HCT116 (cell line): Measurements from ENCODE around the gene QRICH1.

ENCODE experiments used
- ATF3 ChIP-seq: IDR thresholded peaks from 2 replicates; pipeline ENCODE4 v1.6.1; 2012
- CEBPB ChIP-seq: IDR thresholded peaks from 2 replicates; pipeline ENCODE4 v1.6.1; 2012; ENCODE audit warnings: low read depth
- CTCF ChIP-seq, 3 experiments: fragments of 200-600 bp in 1 of 3; sonication (generic) in 1 of 3; IDR thresholded peaks in 2 of 3; conservative IDR thresholded peaks in 1 of 3; 2 replicates each; pipeline ENCODE4 v1.5.1; 2012 to 2017; ENCODE audit warnings: low read depth in 2 of 3, low read length in 2 of 3, antibody characterized with exemption in 1 of 3, borderline replicate concordance in 1 of 3, control low read depth in 1 of 3, mild to moderate bottlenecking in 1 of 3, mixed read lengths in 1 of 3, mixed run types in 1 of 3, moderate library complexity in 1 of 3; ENCODE audit not compliant: insufficient read depth in 1 of 3
- ELF1 ChIP-seq: IDR thresholded peaks from 2 replicates; pipeline ENCODE4 v1.6.1; 2012; ENCODE audit warnings: low read depth, borderline replicate concordance
- MAX ChIP-seq: IDR thresholded peaks from 2 replicates; pipeline ENCODE4 v1.6.1; 2012
- POLR2A ChIP-seq: IDR thresholded peaks from 2 replicates; pipeline ENCODE4 v1.7.0; 2011; ENCODE audit warnings: borderline replicate concordance; ENCODE audit not compliant: insufficient read depth, insufficient read length; ENCODE audit errors: extremely low read depth
- POLR2AphosphoS5 ChIP-seq: IDR thresholded peaks from 2 replicates; pipeline ENCODE4 v1.6.1; 2011; ENCODE audit warnings: mild to moderate bottlenecking, low read depth, low read length, moderate library complexity
- REST ChIP-seq: IDR thresholded peaks from 2 replicates; pipeline ENCODE4 v1.6.1; 2012; ENCODE audit warnings: low read depth
- YY1 ChIP-seq: IDR thresholded peaks from 2 replicates; pipeline ENCODE4 v1.6.1; 2011; ENCODE audit warnings: low read length, low read depth, moderate library complexity, mild to moderate bottlenecking; ENCODE audit not compliant: insufficient replicate concordance; ENCODE audit errors: extremely low read depth

GRCh38 chr3:49005998-49006397 lies 87.9 kb downstream of the QRICH1 start:
- TF ChIP-seq YY1, result no peak
- no peak for TF ChIP-seq ATF3
- no peak for TF ChIP-seq CTCF (IDR thresholded peaks at IDR 0.05 in 2 of 3, conservative IDR thresholded peaks at IDR 0.05 in 1 of 3; ENCODE audit: borderline replicate concordance in 1 of 3, insufficient read depth in 1 of 3, low read depth in 2 of 3, low read length in 2 of 3)
- no peak for TF ChIP-seq MAX
- TF ChIP-seq POLR2A, result no peak
- no peak for TF ChIP-seq REST
- no peak for TF ChIP-seq ELF1
- no peak for TF ChIP-seq CEBPB
- no peak for TF ChIP-seq POLR2AphosphoS5
